Fibroblast of skin of scalp (primary cell): Measurements from ENCODE around the gene RHBDF2. TPM values are rescaled to one million over a fixed set of nuclear protein-coding genes. Genes with fewer than 3 reads are reported as not detected.

Experiments
- DNase-seq: peaks from one replicate; pipeline ENCODE4 v3.0.0-alpha.2; 2013
- polyA plus RNA-seq, 2 experiments: library from polyadenylated mRNA; unstranded; fragments of 120-200 nt; gene quantifications; one replicate each; pipeline ENCODE4 v1.2.1, GENCODE V29; 2013; ENCODE audit not compliant: insufficient read length in 2 of 2

RHBDF2 gene
- 4.6 TPM for polyA plus RNA-seq (2013, experiment 1 of 2; ENCODE audit: insufficient read length)
- polyA plus RNA-seq (2013, experiment 2 of 2; ENCODE audit: insufficient read length): 4.2 TPM

DNA sequence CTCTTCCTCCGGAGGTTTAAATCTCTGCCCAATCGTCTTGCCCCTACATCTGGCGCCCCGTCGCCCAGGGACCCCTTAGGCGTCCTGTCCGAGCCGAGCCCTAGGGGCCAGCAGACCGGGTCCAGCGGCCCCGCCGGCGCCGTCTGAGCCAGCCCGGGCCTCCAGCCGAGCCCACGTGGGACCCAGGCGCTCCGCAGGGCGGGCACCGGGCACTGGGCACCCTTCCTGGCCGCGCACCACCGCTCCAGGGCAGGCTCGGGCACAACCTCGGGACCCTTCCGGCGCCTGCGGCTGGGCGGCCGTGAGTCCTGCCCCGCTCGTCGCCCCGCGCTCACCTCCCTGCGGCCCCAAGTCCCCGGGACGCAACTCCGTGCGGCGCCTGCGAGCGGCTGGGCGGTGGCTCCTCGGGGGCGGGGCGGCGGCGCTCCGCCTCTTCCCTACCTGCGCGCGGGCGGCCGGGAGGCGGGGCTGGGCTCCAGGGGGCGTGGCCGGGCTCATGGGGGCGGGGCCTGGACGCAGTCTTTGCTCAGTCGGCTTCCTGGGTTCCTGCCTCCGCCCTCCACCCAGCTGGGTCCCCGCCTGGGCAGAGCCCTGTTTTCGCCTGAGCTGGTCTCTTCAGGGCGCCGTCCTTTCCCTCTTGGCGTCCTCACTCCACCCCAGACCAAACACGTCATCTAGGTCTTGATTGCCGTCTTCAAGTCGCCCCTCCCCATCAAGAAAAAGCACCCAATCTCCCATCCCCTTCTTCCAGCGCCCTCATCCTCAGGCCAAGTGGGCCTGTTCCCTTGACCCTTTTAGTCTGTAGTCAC, at the start of gene RHBDF2:
RHBDF2 (minus strand) TSS at position 406 of the 809 bp plus-strand sequence. CDS start 19,899 bp downstream, outside the sequence.
- DNase-seq: peak; percentile 63

DNA sequence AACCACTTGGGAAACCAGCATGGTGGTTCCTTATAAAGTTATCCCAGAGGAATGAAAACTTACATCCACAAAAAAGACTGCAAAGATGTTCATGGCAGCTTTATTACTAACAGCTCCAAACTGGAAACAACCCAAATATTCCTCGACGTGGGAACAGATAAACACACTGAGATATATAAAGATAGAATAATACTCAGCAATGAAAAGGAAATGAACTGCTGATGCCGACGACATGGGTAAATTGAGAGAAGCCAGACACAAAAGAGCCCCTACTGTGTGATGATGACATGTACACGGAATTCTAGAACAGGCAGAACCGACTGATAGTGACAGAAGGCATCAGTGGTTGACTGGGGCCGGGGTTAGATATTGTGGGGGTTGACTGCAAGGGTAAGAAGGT, 48.3 kb upstream of the RHBDF2 start:
- no peak for DNase-seq

DNA sequence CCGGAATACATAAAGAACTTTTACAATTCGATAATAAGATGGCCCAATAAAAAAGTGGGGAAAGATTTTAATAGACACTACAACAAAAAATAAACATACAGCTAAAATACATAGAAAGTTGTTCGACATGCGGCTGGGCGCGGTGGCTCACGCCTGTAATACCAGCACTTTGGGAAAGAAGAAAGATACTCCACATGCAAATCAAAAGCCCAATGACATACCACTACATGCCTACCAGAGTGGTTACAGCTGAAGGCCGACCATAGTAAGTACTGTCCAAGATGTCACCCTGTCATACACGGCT, 47.9 kb upstream of the RHBDF2 start:
- no peak for DNase-seq

DNA sequence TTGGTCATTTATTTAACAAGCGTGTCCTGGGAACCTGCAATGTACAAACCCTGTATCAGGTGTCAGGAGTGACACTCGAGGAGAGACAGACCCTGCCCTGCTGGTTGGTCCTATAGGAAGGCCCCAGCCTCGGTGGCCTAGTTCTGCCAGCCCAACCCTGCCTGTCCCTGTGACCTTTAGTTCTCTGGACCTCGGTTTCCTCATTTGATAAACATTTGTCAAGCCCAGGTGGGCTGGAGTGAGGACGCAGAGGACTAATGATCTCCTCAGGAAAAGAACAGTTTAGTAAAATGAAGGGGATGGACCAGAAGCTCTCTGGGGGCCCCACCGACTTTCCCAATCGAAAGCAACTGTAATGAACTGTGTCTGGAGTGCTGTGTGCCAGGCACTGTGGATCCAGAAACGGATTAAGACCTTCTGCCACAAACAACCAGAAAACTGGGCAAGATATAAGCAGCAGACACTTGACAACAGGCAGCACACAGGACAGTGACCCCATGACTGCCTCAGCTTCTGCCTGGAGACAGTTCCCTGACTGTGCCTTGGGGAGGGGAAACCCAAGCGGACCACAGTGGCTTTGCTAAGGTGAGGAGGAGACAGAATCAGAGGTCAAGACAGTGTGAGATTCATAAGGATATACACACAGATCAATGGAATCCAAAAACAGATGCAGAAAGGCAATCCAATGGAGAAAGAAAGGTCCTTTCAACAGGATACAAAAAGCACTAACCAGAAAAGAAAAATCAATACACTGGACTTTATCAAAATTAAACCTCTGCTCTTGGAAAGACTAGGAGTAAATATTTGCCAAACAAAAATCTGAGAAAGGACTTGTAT, 47.4 kb upstream of the RHBDF2 start:
- DNase-seq: no peak

DNA sequence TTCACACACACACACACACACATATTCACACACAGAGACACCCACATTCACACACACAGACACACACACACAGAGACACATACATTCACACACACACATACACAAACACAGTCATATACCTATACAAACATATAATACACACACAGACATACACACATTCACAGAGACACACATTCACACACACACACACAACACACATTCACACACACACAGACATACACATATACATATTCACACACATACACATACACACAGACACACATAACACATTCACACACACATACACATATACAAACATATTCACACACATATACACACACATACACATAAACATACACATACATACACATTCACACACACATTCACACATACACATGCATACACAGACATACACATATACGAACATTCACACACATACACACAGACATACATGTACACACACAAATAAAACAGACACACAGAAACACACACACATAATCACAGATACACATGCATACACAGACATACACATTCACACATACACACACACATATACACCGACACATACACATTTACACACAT, 46.5 kb upstream of the RHBDF2 start:
- no peak for DNase-seq

DNA sequence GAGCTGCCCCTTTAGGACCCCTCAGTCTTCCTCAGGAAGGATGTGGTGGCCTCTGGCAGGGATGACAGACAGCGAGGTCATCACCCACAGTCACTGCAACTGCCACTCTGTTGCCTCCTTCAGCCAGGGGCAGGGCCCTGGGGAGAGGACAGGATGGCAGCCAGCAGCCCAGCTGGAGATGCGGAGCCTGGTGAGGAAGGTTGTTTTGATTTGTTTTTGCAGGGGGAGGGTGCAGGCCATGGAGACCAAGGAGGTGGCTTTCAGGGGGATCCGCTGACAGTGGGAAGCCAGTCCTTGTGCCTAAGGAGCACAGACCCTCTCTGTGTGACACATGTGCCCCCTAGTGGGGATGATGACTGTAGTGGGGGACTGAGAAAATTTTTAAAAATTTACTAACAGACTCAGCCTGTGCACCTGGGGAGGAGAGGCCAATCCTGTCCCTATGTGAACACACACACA, 46.0 kb upstream of the RHBDF2 start:
- peak; percentile 80 for DNase-seq

DNA sequence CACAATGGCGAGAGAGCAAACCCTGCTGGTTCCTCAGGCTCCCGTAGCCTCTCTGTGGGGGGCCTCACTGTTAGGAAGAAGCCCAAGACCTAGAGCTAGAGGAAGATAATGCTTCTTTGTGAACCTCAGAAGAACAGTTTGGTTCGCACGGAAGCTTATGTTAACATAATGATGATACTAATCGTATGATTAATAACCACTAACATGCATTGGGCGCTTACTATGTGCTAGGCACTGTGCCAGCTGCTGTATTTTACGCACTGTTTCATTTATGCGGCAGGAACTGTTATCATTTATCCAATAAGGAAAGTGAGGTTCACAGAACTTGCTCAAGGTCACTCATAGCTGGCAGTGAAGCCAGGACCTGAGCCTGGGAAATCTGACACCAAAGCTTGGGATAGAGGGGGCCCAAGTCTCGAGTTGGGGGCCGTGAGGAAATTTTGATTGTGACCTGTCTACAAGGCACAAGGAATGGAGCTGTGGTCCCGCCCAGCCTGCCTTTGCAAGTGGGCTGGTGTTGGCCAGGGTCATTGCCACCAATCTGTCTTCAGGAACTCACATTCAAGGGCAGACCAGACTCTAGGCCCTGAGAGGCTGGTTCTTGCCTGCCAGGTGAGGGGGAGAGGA, 45.4 kb upstream of the RHBDF2 start:
- DNase-seq: peak; percentile 94

DNA sequence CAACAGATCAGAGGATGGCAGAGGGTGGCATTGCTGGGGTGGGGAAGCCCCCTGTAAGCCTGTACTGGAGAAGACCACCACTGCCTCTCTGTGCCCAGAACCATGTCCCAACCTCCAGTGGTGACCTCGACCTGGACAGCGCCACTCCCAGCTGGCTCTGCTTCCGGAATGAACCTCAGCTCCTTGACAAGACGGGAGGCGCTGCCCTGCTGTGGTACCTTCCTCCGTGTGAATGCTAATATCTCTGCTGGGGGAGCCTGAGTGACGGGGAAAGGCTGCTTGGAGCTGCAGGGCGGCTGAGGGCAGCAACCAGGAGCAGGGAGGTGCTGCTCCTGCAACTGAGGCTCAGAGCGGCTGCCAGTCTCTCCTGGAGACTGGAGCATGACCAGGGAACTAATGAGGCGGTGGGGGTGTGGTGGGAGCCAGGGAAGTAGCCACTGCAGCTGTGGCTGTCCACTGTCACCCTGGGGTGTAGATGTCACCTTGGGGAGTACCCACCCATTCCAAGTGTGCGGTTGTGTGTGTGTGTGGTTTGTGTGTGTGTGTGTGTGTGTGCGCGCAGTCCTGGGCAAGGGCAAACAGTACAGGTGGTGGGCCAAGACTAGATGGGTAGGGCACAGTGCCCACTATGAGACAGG, 44.8 kb upstream of the RHBDF2 start:
- DNase-seq: no peak

DNA sequence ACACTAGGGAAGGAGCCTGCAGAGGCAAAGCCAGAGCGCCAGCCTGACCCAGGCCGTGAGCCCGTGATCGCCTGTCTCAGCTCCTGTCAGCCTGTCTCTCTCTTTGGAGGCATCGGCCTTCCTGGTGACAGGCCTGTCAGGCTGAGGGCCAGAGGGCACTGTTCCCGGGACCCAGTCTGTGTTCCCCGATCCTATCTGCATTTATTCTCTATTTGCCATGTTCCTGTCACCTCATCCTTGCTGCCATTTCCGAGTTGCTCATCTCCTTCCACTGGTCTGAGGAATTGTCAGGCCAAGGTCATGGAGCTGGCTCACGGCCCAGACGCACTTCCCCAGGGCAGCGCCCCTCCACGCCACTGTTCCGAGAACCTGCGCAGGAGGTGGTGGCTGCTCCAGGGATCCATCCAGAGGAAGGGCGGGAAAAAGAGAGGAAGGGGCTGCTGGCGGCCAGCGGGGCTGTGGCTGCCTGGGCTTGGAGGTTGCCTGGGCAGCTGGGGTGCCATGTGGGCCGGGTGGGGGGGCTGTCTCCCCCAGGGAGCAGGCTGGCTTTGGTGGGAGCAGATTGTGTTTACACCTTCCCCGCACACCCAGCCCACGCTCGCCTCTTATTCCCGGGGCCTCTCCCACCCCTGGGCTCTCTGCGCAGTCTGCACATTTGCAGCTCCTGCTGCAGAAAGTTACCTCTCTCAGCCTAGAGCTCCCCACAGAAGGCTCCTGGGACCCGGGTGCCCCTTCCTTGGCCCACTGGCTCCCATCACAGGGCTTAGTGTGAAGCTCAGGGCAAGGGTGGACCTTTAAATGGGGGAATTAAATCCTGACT, 43.5 kb upstream of the RHBDF2 start:
- no peak for DNase-seq

DNA sequence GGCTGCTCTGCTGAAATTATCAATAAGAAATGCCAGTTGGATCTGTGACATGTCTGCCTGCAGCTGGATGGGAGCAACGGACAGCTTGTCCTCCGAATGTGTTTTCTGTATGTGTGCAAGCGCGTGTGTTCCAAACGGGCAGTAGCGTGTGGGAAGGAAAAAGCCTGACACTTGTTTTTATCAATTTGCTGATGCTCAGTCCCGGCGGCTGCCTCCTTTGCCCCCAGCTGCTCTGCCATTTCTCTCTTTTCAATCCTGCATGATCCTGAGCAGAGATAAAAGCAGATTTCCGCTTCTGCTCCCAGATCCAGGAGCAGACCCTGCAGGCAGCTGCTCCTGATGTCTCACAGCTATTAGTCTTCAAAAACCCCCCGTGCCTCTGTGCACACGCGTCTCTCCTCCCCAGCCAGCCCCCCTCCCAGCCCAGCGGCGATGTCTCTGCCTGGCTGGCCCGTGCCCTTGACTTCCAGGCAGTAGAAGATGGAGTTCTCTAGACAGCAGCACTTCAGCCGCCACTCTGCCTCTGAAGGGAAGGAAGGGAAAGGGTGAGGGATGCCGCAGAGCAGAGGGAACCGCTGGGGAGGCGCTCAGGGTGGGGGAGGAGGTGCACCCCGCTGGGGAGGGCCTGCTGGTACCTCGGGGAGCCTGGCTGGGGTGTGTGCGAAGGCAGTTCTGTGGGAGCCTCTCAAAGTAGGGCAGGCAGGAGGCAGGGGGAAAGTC, 42.8 kb upstream of the RHBDF2 start:
- no peak for DNase-seq

DNA sequence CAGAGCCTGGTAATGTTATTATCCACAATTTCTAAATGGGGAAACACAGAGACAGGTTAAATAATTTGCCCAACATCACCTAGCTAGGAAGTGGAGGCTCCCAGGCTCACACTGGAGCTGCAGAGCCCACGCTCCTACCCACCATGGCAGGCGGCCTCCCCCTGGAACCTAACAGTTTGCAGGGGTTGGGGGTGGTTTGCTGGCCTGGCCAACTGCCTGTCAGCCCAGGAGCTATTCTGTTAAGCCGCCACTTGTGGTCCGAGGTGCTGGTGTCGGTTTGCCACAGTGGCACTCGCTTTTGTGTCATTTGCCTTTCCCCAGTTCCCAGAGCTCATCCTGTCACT, 42.2 kb upstream of the RHBDF2 start:
- no peak for DNase-seq

DNA sequence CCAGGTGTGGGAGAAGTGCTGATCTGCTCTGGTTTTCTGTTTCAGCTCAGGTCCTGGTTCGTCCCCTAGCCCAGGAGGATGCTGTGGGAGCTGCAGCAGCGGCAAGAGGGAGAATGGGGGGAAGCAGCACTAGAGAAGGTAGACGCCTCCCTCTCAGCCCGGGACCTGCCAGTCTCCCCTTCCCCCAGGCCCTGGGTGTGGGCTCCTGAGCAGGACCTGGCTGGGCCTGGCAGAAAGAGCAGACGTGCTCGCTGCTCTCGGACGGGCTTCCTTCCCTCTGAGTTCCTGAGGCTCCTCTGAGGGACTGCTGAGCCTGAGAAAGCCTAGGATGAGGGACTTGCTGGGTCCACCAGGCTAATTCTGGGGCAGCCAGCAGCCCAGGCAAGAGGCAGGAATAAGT, 41.8 kb upstream of the RHBDF2 start:
- no peak for DNase-seq

DNA sequence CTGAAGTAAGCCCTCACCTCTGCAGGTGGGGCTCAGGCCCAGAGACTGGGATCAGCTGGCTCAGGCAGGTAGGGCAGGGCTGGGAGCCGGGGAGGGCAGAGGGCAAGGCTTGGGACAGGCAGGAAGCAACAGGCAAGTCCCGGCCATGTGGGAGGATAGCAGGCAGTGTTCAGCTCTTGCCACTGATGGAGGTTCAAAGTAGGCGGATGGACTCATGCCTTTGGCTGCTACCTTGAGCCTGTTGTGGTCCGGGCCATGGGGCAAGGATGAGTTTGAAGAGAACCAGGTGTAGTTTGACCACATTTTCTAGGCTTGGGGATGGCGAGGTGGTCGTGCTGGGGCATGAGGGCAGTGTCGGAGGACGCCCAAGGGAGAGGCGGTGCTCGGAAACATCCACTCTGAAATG, 41.3 kb upstream of the RHBDF2 start:
- no peak for DNase-seq

DNA sequence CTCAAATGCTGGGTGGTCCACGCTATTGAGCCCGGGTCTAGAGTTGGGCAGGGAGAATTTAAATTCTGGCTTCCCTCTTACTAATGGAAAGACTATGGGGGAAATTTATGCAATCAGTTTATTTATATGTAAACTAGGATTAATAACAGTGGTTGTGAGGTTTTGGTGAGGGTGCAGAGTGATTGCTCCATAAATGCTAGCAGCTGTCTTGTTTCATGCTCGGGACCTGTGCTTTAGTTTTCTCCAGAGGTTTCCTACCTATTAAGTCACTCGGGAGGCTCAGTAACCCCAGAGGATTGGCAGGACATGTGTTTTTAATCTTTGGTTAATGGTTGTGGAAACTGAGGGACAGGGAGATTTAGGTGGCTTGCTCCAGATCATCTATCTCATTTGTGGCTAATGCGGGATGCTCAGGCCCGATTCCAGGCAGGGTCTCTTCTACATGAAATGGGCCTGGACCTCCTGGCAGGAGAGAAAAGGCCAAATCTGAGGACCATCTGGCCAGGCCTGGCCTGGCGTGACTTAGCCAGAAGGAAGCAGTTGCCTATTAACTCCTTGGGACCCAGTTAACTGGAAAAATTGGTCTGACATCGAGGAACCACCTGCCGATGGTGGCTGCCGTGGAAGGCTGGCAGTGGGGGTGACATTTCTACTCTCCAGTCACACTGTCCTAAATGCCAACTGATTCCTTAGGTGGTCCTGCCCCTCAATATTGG, 40.7 kb upstream of the RHBDF2 start:
- no peak for DNase-seq

DNA sequence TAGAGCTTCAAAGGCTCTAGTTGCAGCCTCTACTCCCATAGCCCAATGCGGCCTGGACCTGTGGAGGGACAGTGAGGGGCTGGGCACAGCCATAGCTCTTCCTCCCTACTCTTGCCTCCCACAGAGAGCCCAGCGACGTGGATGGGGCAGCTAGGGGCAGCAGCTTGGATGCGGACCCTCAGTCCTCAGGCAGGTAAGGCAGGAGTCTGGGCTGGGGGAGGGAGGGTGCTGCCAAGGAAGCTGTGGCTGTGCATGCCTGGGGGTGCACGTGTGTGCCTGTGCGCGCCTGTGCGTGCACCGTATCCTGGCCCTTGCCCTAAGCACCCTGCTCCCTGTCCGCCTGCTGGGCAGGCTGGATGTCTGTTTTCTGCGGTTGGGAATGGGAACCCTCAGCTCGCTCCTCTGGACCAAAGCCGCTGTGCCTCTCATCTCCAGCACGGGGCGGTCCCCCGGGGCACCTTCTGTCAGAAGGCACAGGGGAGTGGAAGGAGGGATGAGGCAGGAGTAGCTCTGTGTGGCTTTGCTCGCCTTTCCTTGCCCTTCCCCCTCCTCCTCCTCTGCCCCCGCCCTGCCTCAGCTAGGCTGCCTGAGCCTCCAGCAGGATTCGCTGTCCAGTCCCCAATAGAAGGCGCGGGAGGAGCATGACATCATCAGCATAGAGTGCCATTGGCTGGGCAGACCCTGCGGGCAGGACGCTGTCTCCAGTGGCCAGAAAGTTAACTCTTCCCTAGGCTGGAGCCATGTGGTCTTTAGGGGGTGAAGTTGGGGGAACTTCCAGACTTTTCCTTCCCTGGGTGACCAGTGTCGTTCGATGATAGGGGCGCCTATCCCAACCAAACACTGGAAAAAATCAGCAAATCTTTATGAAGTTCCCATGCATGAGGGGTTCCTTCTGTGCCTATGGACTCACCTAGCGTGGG, 39.4 kb upstream of the RHBDF2 start:
- DNase-seq: peak; percentile 95

DNA sequence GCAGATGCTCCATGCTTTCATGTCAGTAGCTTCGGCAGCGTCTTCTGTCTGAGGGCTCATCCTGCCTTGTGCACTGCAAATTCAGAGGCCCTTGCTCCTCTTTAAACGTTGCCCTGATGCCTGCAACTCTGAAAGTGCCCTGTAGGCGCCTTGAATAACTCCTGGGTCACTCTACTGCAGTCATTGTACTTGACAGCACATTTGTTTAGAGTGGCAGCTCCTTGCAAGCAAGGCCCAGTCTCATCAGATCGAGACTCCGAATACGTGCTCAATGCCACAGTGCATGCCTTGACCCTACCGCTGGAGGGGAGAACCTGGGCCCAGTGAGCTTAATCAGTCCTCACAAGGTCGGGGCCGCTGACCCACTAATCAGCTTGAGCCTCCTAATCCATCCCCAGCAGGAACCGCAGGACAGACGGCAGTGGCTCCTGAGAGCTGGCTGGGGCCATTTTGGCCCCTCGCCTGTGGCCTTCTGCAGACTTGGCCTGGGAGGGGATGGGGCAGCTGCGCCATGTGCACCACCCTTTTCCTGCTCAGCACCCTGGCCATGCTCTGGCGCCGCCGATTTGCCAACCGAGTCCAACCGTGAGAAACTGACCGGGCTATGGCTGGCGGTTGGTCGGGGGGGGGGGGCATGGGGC, 38.5 kb upstream of the RHBDF2 start, which contains the start of gene PRCD:
PRCD (plus strand) TSS at position 414 of the 641 bp plus-strand sequence; CDS start at position 512, 98 bp downstream.
- DNase-seq: no peak

DNA sequence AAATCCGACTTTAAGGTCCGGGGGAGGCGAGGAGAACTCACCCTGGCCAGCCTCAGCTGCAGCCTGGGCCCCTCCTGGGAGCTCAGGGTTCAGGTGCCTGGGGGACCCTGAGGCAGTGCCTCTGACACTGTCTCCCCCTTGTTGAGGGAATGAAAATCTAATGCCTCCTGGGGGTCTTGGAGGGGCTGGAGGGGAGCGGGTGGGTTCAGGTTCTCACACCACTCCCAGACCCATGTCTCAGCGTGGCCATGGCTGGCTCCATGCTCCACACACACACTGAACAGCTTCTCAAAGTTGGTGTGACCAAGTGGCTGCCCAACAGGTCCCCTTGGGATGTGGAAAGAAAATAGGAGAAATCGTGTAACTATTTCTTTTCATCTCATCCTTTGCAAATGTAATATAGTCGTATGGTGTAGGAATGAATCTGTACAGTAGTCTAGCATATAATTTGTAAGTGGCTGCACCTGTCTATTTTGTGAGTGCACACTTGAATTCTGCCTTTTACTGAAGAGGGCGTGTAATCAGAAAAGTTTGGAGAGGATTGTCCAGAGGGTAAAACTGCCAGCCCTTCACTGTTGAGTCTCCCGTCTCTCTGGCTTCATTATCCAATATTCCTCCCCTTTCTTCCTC, 37.8 kb upstream of the RHBDF2 start:
- no peak for DNase-seq
